ENCODE results near the gene PFDN2. TPM values are rescaled to one million over a fixed set of nuclear protein-coding genes. Genes with fewer than 3 reads are reported as not detected.

PFDN2 gene
- total and polyA plus RNA-seq, 9 donors: 18.1 to 94.4 (median 48.1) TPM

DNA sequence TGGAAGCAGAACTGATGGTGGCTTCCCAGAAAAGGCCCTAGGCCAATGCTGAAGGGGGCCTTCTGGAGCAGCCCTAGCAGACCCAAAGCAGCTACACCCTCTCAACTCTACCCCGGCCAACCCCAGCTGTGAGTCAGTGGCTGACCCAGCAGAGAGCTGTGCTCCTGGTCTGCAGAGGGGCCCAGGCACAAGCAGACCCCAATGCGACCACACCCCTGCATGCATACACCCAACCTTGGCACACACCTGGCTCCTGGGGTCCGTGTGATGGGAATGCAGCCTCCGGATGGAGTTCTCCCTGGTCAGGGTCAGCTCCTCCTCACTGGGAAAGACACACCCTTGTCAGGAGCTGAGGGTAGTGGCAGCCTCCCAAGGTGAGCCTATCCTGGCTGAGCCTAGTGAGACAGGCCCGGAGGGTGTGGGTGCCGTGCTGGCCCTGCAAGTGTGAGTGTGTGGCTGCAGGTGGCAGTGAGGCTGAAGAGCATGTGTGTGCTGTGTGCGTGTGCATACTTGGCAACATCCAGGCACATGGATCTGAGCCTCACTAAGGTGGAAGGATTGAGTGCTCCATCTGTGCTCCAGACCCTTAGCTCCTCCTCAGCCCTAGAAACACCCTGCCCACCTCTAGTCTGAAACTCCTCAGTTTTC is 44.2 kb downstream of the PFDN2 start:
- no peak overlapping the region for H3K27ac ChIP-seq
- TF ChIP-seq, protein P1, sequence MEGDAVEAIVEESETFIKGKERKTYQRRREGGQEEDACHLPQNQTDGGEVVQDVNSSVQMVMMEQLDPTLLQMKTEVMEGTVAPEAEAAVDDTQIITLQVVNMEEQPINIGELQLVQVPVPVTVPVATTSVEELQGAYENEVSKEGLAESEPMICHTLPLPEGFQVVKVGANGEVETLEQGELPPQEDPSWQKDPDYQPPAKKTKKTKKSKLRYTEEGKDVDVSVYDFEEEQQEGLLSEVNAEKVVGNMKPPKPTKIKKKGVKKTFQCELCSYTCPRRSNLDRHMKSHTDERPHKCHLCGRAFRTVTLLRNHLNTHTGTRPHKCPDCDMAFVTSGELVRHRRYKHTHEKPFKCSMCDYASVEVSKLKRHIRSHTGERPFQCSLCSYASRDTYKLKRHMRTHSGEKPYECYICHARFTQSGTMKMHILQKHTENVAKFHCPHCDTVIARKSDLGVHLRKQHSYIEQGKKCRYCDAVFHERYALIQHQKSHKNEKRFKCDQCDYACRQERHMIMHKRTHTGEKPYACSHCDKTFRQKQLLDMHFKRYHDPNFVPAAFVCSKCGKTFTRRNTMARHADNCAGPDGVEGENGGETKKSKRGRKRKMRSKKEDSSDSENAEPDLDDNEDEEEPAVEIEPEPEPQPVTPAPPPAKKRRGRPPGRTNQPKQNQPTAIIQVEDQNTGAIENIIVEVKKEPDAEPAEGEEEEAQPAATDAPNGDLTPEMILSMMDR (IDR thresholded peaks at IDR 0.05): no peak
- TF ChIP-seq POLR2A (IDR thresholded peaks at IDR 0.05) (no peak), EP300 (IDR thresholded peaks at IDR 0.05) (no peak)
- 65 to 83% (median 69%) methylated on average over 5 to 7 of the region's 7 CpGs for WGBS, 3 donors

DNA sequence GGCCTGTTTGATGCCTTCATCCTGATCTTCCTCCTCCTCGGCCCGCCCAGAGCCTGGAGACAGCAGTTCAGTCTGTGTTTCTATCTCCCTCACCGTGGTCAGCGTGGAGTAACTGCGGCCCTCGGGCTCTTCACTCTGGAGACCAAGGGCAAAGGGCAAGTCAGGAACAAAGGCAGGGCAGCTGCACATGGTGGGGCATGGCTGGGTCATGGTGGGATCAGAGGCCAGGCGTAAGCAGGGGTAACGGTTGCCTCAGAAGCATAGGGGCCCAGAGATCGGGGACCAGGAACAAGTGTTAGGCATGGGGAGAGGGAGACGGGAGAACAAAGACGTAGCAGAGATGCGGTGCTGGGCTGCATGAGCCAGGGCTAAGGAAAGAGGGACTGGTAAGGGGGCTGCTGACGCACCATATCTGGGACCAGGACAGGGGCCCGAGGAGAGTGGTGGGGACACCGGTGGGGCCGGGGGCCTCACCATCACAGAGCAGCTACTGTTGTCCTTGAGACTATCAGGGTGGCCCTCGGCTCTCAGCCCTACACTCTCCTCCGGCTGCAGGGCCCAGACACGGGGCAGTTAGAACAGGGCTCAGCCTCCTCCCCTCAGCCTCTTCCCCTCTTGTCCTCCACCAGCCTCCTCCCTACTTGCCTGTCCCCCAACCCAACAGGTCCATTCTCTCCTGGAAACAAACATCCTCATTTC is 44.9 kb downstream of the PFDN2 start:
- DNase-seq: no peak
- Histone ChIP-seq H3K9me3 (no peaks in the 10 kb centered on the region), H3K27ac (no peak overlapping the region), H3K36me3 (no peaks in the 10 kb centered on the region), H3K27me3 (no peaks in the 10 kb centered on the region), H3K4me1 (ENCODE audit: insufficient read depth) (no peaks in the 10 kb centered on the region), H3K4me3 (no peak overlapping the region)
- TF ChIP-seq, protein P1 (IDR thresholded peaks at IDR 0.05): no peak
- no peak for TF ChIP-seq POLR2A (IDR thresholded peaks at IDR 0.05)
- TF ChIP-seq EP300 (IDR thresholded peaks at IDR 0.05): no peak
- WGBS, 3 donors: 84 to 85% (median 84%) methylated on average over 19 of the region's 19 CpGs
- intact Hi-C loops (cut with DNase I): no loop called here

More for the DNA sequence above, 44.2 kb downstream of the PFDN2 start:
- Histone ChIP-seq H3K4me1 (ENCODE audit: insufficient read depth) (no peaks in the 10 kb centered on the region), H3K27me3 (no peaks in the 10 kb centered on the region), H3K9me3 (no peaks in the 10 kb centered on the region), H3K4me3 (no peak overlapping the region), H3K36me3 (no peaks in the 10 kb centered on the region)
- DNase-seq: no peak
- intact Hi-C loops (cut with DNase I): no loop called here

DNA sequence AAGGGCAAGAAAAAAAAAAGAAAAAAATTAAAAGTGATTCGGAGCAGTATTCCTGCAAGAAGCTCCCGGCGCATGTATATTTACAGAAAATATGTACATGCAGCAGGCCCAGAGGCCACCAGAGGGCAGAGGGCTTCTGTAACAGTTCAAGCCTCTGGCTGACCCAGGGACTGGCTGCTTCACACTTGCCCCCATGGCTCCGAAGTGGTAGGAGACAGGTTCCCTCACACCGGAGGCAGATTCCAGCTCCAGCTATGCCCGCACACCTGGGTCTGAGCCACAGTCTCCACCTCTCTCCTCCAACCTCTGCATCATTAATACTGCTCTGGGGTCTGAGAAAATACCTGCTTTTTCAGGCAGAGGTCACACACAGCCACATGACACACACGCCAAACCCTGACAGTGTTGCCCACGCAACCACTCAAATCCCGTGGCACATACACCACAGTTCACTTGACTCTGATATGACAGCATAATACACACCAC is 45.9 kb downstream of the PFDN2 start:
- TF ChIP-seq, protein P1 (IDR thresholded peaks at IDR 0.05): no peak
- TF ChIP-seq POLR2A (IDR thresholded peaks at IDR 0.05): no peak
- no peaks in the 10 kb centered on the region for H3K27me3 ChIP-seq
- 71 to 78% (median 73%) methylated on average over 9 of the region's 9 CpGs for WGBS, 3 donors
- no peak overlapping the region for H3K4me3 ChIP-seq
- DNase-seq: no peak
- H3K4me1 ChIP-seq (ENCODE audit: insufficient read depth): no peaks in the 10 kb centered on the region
- no peaks in the 10 kb centered on the region for H3K36me3 ChIP-seq
- no peaks in the 10 kb centered on the region for H3K9me3 ChIP-seq
- intact Hi-C loops (cut with DNase I): no loop called here
- H3K27ac ChIP-seq: no peak overlapping the region

DNA sequence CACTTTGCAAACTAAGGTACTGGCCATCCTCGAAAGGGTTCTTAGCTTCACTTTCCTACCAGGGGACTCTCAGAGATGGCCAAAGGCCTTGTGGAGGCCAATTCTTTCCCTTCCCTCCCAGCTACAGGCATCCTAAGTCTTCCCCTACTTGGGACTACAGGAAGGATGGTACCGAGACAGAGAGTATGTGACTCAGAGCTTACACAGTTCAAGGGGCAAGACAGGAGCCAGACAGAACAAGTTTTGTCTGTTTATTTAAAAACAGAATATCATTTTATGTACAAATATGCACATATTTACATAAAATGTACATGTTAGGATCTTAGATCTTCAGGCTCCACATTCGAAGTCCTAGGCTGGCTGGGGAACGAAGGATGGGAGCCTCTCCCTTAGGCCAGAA is 47.1 kb downstream of the PFDN2 start:
- no peak for DNase-seq
- Histone ChIP-seq H3K27me3 (no peaks in the 10 kb centered on the region), H3K9me3 (no peaks in the 10 kb centered on the region), H3K27ac (no peak overlapping the region), H3K36me3 (no peaks in the 10 kb centered on the region), H3K4me1 (ENCODE audit: insufficient read depth) (no peaks in the 10 kb centered on the region), H3K4me3 (no peak overlapping the region)
- whole genome bisulfite sequencing, 3 donors: 87 to 95% (median 92%) methylated on average over 4 of the region's 4 CpGs
- intact Hi-C loops (cut with DNase I): no loop called here
- TF ChIP-seq POLR2A (IDR thresholded peaks at IDR 0.05): no peak
- no peak for TF ChIP-seq EP300 (IDR thresholded peaks at IDR 0.05)
- TF ChIP-seq, protein P1 (IDR thresholded peaks at IDR 0.05): no peak
